T follicular helper cell (primary cell): Measurements from ENCODE around the gene TRPM6.

ENCODE experiments used
- DNase-seq: peaks from one replicate; pipeline ENCODE4 v3.0.0-alpha.2; 2020; ENCODE audit warnings: low read depth

The TRPM6 gene

DNA sequence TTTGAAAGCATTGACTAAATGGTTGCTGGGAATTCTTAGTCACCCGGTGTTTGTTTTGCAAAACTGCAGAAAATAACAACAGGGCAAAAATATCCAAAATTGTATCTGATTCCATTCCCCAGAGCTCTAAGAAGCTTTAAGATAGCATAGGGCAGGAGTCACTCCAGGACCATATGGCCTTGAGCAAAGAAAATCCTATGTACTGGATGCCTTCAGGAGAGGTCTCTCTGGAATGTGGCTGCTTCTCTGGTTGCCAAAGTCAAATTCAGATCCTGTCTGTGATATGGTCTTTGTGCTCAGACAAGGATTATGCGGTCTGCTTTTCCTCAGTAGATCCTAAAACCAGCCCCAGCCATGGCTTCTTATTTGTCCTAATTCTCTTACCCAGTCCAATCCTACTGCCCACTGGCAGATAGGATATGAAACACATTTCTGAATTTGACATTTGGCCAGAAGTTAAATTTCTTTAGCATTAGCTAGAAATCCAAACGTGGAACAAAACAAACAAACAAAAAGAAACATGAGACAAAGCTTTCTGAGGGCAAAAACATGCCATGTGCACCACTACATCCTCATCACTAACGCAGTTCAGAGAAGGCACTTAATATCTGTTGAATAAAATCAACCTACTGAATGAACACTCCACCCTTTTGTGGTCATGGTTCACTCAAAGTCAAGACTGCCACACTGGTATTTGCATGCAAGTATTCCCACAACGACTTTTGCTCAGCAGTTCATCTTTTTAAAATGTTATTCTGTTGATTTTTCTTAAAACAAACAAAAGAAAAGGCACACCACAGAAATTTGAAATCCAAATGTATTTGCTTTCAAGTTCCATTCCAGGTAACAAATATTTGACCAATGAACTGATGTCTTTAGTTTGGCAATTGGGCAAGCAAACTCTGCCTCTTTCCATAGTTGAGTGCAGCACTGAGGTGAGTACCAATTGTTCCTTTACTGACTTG lies 165.7 kb downstream of the TRPM6 start:
- DNase-seq, result no peak

DNA sequence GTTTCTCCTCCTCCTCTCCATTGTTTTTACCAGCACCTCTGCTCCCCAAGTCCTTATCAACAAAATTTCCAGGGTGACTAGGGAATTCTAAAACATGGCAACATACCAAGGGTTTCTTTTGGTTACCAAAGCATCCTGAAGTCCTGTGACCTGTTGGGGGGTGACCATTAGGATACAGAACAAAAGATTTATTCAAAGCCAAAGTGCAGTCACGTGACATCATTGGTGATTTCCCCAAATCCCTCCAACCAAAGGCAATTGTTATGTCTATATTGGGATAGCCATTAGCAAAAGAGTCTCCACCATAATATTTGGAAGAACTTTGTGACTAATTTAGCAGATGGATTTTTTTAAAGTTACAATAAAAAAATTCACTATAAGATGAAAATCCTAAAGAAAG lies 168.4 kb downstream of the TRPM6 start:
- no peak for DNase-seq

DNA sequence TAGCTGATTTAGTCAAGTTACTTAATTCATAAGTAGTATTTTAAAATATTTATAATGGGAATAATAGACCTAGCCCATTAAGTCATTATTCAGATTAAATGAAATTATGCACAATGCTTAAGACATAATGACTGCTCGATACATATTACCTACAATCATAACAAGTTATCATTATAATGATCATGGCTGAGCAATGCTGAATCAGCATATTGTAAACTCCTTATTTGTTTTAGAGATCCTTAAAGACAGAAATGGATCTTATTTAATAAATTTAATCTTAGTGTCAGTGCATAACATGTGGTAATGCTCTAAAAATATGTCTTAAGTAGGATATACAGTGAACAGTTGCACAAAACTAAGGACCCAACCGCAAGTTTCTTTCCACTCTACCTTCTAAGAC lies 169.0 kb downstream of the TRPM6 start:
- DNase-seq, result no peak

DNA sequence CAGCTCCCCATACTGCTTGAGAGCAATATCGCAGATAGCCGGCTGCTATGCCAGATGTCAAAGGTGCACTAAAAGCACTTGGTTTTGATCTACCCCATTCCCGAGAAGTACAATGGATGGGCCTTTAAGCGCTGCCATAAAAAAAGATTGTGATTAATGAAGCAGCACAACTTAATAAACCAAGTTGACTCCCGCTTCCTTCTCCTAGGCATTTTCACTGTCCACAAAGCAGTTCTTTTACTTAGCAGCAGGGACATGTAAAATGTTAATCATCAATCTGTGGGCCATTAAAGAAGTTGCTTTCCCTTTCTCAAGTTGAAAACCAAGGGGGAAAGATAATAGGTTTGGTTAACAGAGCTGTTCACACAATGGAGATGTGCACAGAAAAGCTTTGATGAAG lies 176.4 kb downstream of the TRPM6 start:
- DNase-seq, result no peak

DNA sequence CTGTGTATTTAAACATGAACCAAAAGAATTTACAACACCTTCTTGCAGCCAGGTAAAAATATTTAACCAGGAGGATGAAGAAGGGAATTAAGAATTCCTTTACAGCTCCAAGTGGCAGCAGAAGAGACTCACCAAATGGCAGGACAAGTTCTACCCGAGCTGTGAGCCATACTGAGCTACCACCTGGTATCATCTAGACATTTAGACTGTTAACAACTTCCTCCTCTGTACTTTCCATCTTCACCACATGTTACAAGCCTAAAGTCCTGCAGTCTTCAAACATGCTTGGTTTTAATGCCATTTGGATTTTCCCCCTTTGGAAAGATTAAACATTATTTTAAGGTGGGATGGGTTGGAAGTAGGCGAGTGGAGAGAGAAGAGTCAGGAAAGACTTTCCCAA lies 190.2 kb downstream of the TRPM6 start:
- no peak for DNase-seq

DNA sequence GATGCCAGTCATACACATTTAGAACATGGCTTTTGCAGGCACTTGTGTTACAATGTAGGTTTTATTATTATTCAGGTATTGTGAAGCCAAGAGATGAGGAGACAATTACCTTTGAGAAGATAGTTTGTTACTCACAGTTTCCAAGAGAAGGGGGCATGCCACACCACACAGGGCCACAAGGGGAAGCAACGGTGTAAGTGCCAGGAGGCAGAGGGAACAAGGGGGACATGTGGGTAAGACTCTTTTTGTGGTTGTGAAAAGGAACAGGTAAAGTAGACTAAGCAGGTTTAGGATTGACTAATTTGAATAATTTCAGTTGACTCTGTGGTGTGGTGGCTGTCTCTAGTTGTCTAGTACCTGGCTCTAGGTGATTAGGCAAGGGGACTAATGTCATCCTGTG lies 191.2 kb downstream of the TRPM6 start:
- DNase-seq, result no peak

DNA sequence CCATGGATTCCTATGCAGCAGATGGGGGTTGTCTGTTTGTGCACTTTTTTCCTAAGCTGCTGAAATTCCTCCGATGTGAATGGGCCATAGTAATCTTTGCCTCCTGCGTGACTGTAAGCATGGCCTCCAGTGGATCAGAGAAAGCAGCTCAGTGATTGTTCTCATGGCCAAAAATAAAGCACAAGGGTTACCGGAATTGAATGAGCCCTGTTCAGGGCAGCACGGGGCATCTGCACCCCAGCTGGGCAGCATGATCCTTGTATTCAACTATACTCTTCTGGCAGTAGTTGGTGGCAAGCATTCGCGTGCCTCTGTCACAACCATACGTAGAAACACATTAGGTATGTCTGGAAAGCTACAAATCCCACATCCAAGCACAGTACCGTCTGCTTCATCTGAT lies 196.7 kb downstream of the TRPM6 start:
- no peak for DNase-seq

DNA sequence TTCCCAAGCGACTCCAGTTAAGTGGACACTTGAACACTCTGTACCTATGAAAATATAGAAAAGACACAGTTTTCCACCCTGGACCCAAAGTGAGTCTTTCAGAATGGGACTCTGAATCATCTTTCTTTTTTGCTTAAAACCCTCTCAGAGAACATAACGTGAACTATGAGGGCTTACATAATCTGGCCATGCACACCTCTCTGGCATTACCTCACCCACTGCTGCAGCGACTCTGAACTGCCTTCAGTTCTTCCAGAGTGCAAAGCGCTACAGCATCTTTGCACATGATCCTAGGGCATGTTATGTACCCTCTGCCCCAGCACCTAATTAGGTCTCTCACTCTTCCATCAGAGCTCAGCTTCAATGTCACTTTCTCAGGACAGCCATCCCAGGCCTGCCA lies 204.4 kb downstream of the TRPM6 start:
- DNase-seq, result no peak

DNA sequence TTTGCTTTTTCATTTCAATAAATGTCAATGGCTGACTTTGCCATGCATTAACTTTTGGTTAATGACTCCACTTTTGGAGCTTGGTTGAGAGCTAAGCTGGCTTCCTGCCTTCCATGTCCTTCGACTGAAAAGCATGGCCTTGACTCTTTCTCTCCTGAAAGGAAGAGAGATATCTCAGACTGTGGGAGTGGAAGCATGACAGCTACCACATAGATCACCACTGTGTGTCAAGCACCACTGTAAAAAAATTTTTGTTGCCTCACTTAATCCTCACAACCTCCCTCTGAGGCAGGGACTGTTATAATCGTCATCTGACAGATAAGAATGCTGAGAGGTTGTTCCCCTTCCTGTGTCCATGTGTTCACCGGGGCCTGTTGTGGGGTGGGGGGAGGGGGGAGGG lies 205.8 kb downstream of the TRPM6 start:
- no peak for DNase-seq

DNA sequence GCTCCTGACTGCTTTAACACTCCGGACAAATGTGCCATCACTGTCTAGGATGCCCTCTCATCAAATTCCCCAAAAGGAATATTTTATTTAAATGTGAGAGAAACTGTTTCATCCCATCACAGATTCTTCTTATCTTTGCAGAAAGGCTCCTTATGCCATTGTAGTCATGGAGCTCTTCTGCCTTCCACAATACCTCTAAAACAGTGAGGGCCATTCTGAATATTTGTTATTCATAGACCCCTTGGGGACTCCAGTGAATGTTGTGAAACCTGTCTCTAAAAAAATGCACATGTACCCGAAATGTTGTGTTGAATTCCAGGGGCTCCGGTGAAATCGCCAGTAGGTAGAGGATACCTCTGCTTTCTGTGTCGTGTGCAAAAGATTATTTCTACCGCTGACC lies 213.6 kb downstream of the TRPM6 start:
- no peak for DNase-seq
